WI38 (cell line): Measurements from ENCODE around the gene CCDC17.

Experiments used
- H3K4me3 ChIP-seq: 2 replicates; pipeline ENCODE4 v1.5.1; 2011; ENCODE audit warnings: low read depth, mild to moderate bottlenecking, control low read depth, low read length
- CTCF ChIP-seq: IDR thresholded peaks from 2 replicates; pipeline ENCODE4 v1.5.1; 2012; ENCODE audit warnings: low read depth, mild to moderate bottlenecking, control low read depth, low read length

The CCDC17 gene

GRCh38 chr1:45574105-45574626, 49.7 kb downstream of the CCDC17 start:
- TF ChIP-seq CTCF: no peak
- H3K4me3 ChIP-seq: no peak overlapping the region

GRCh38 chr1:45573231-45573804, 50.5 kb downstream of the CCDC17 start:
- no peak for TF ChIP-seq CTCF
- no peak overlapping the region for H3K4me3 ChIP-seq

- H3K4me3 ChIP-seq: no peak overlapping the region
- no peak for TF ChIP-seq CTCF
These were observed 53.2 kb downstream of the CCDC17 start for GRCh38 chr1:45570631-45571030.
